OCI-LY3 (cell line): ENCODE data around the gene SORCS1.

Experiments
- H2AFZ ChIP-seq: fragments of 200-600, 300-600 bp; shearing (Covaris generic); 2 replicates; pipeline ENCODE4 v1.6.0; 2014; ENCODE audit warnings: antibody characterized with exemption, low read depth, low read length
- H3K27ac ChIP-seq: fragments of 200-600, 300-600 bp; sonication (generic); 2 replicates; pipeline ENCODE4 v1.5.1; 2014; ENCODE audit warnings: mild to moderate bottlenecking, low read length, moderate library complexity, mixed read lengths
- H3K27me3 ChIP-seq: fragments of 200-600, 300-600 bp; sonication (generic); 2 replicates; pipeline ENCODE4 v1.6.1; 2014; ENCODE audit warnings: low read depth, low read length, mixed read lengths
- H3K36me3 ChIP-seq: fragments of 200-600, 300-600 bp; sonication (generic); replicated peaks from 2 replicates; pipeline ENCODE3; 2014; ENCODE audit warnings: low read depth, low read length, mixed read lengths
- H3K4me1 ChIP-seq: fragments of 300-600, 200-600 bp; sonication (generic); 2 replicates; pipeline ENCODE4 v1.6.1; 2014; ENCODE audit warnings: low read length, mixed read lengths
- H3K4me2 ChIP-seq: fragments of 200-600, 300-600 bp; sonication (generic); 2 replicates; pipeline ENCODE4 v1.6.1; 2014; ENCODE audit warnings: low read length, mixed read lengths
- H3K4me3 ChIP-seq: fragments of 300-600, 200-600 bp; sonication (generic); 2 replicates; pipeline ENCODE4 v1.5.1; 2014; ENCODE audit warnings: antibody characterized with exemption, mild to moderate bottlenecking, low read length, moderate library complexity
- H3K79me2 ChIP-seq: fragments of 300-600, 200-600 bp; shearing (Covaris generic); 2 replicates; pipeline ENCODE4 v1.6.1; 2014; ENCODE audit warnings: mild to moderate bottlenecking, low read length, mixed read lengths
- H3K9ac ChIP-seq: fragments of 300-600, 200-600 bp; shearing (Covaris generic); 2 replicates; pipeline ENCODE4 v1.6.0; 2014; ENCODE audit warnings: mild to moderate bottlenecking, low read length, moderate library complexity
- H3K9me3 ChIP-seq: fragments of 200-600, 300-600 bp; shearing (Covaris generic); 2 replicates; pipeline ENCODE4 v1.6.1; 2014; ENCODE audit warnings: low read length, mixed read lengths; ENCODE audit not compliant: insufficient read depth
- H4K20me1 ChIP-seq: fragments of 200-600, 300-600 bp; sonication (generic); 2 replicates; pipeline ENCODE4 v1.6.1; 2016; ENCODE audit warnings: low read length, mixed read lengths; ENCODE audit not compliant: insufficient read depth
- CTCF ChIP-seq: fragments of 200-600, 300-600 bp; sonication (generic); IDR thresholded peaks from 2 replicates; pipeline ENCODE4 v1.5.1; 2014; ENCODE audit warnings: antibody characterized with exemption, low read length, low read depth
- EZH2phosphoT487 ChIP-seq: fragments of 200-600 bp; shearing (Covaris generic); IDR thresholded peaks from 2 replicates; pipeline ENCODE4 v1.6.1; 2018; ENCODE audit warnings: antibody characterized with exemption, mixed run types, low read depth

Gene SORCS1

DNA sequence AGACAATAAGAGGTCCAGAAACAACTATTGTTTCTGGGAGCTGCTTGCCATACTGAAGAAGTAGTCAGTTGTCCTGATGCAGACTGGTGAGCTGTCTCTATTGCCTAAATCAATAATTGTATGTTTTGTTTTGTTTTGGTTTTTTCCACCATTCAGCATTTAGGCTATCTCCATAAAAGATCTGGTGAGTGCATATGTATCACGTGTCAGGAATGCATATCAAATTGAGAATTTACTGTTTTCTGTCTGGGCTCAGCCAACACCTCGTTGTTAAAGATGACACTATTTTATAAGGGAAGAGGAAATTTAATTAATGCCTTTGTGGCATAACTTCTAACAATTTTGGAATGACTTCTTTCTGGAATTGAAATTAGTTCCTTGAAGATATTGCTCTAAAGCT, 66.2 kb downstream of the SORCS1 start:
- TF ChIP-seq EZH2phosphoT487, result no peak
- TF ChIP-seq CTCF, result no peak
- no peak overlapping the region for H3K27ac ChIP-seq
- no peaks in the 10 kb centered on the region for H3K36me3 ChIP-seq
- H2AFZ ChIP-seq, result no peak overlapping the region
- H3K27me3 ChIP-seq, result no peaks in the 10 kb centered on the region
- H3K4me2 ChIP-seq, result no peak overlapping the region
- H3K4me3 ChIP-seq, result no peak overlapping the region
- H3K4me1 ChIP-seq, result no peaks in the 10 kb centered on the region
- no peaks in the 10 kb centered on the region for H3K79me2 ChIP-seq
- H4K20me1 ChIP-seq, result no peaks in the 10 kb centered on the region
- H3K9me3 ChIP-seq, result no peaks in the 10 kb centered on the region
- H3K9ac ChIP-seq, result no peak overlapping the region

DNA sequence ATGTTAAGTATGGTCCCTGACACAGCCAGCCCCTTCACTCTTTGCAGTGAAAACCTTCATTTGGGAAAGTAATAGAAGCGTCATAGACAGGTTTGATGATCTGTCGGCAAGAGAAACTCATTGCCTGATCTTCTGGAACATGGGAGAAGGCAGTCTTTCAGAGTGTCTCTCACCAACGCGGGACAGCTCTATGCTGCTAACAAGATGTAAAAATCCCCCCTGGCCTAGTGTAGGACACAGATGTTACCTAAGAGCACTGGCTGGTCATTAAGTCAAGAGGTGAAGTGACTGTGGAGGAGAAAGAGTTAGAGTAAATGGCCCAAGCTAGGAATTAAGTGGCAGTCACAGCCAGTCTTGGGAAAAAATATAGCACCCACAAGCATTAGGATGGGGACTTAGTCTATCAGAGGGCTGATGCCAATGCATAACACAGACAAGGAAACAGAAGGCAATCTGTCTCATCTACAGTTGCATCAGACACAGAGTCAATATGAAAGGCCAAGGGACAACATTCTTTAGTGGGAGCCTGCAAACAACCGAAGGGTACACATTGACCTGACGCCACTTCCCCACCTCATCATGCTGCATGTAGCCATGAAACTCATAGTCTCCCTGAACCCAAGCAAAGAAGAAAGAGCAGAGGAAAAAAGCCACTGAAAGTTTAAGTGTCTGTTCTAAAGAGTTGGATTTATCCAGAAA, 69.5 kb downstream of the SORCS1 start:
- Histone ChIP-seq H3K27me3 (no peaks in the 10 kb centered on the region), H3K79me2 (no peaks in the 10 kb centered on the region), H3K9me3 (no peaks in the 10 kb centered on the region), H3K4me2 (no peak overlapping the region), H3K36me3 (no peaks in the 10 kb centered on the region), H3K4me3 (no peak overlapping the region), H3K4me1 (no peaks in the 10 kb centered on the region), H4K20me1 (no peaks in the 10 kb centered on the region), H3K27ac (no peak overlapping the region), H2AFZ (no peak overlapping the region), H3K9ac (no peak overlapping the region)
- TF ChIP-seq EZH2phosphoT487 (no peak), CTCF (no peak)

DNA sequence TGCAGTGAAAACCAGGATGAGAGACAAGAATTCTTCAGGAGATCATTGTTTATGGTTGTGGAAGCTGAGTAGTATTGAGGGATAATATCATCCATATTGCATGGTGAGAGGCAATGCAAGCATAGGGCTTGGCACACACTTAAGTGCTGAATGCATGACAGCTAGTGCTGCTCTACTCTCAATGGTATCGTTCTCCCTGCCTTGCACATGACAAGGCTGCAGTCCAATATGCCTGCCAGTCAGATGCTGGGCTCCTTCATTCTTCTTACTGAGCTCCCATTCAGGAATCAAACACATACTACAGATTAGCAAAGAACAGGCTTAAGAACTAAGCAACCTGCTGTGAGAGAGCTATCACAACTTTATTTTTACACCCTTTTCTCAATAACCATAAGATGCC, 72.2 kb downstream of the SORCS1 start:
- H3K9me3 ChIP-seq, result no peaks in the 10 kb centered on the region
- no peak overlapping the region for H2AFZ ChIP-seq
- no peaks in the 10 kb centered on the region for H3K36me3 ChIP-seq
- H3K9ac ChIP-seq, result no peak overlapping the region
- no peak overlapping the region for H3K4me3 ChIP-seq
- H3K27ac ChIP-seq, result no peak overlapping the region
- no peaks in the 10 kb centered on the region for H3K79me2 ChIP-seq
- H3K4me2 ChIP-seq, result no peak overlapping the region
- H4K20me1 ChIP-seq, result no peaks in the 10 kb centered on the region
- TF ChIP-seq EZH2phosphoT487, result no peak
- no peaks in the 10 kb centered on the region for H3K4me1 ChIP-seq
- no peaks in the 10 kb centered on the region for H3K27me3 ChIP-seq

- Histone ChIP-seq H3K4me2 (no peak overlapping the region), H4K20me1 (no peaks in the 10 kb centered on the region), H3K27me3 (no peaks in the 10 kb centered on the region), H3K36me3 (no peaks in the 10 kb centered on the region), H3K4me3 (no peak overlapping the region), H3K79me2 (no peaks in the 10 kb centered on the region), H2AFZ (no peak overlapping the region), H3K4me1 (no peaks in the 10 kb centered on the region), H3K27ac (no peak overlapping the region), H3K9ac (no peak overlapping the region), H3K9me3 (no peaks in the 10 kb centered on the region)
- no peak for TF ChIP-seq EZH2phosphoT487
- no peak for TF ChIP-seq CTCF
These were observed 73.4 kb downstream of the SORCS1 start for GRCh38 chr10:107091126-107091525.
